H1 (cell line): ENCODE measurements around the gene KLF6. TPM values are rescaled to one million over a fixed set of nuclear protein-coding genes. Genes with fewer than 3 reads are reported as not detected.
A peak's percentile ranks its signal among the peaks of the same experiment; 100 is the strongest.

Experiments
- ATF2 ChIP-seq: IDR thresholded peaks from 2 replicates; pipeline ENCODE4 v1.6.1; 2012; ENCODE audit warnings: low read length, inconsistent platforms
- BCL11A ChIP-seq, 2 experiments: IDR thresholded peaks; one replicate each; pipeline ENCODE4 v1.6.1; 2011; ENCODE audit warnings: low read depth in 2 of 2, low read length in 2 of 2, mild to moderate bottlenecking in 2 of 2
- BRCA1 ChIP-seq: IDR thresholded peaks from 2 replicates; pipeline ENCODE4 v1.6.1; 2012; ENCODE audit warnings: low read depth, low read length, improper control_type of control experiment
- CEBPB ChIP-seq: IDR thresholded peaks from 2 replicates; pipeline ENCODE4 v1.6.1; 2012; ENCODE audit warnings: low read depth, low read length
- CREB1 ChIP-seq: IDR thresholded peaks from 2 replicates; pipeline ENCODE4 v1.6.1; 2012; ENCODE audit warnings: inconsistent platforms
- CTBP2 ChIP-seq: IDR thresholded peaks from 2 replicates; pipeline ENCODE4 v1.7.0; 2011; ENCODE audit warnings: borderline replicate concordance, mild to moderate bottlenecking, moderate library complexity, mixed read lengths, low read length; ENCODE audit not compliant: insufficient read depth, insufficient read length
- E2F6 ChIP-seq: IDR thresholded peaks from 2 replicates; pipeline ENCODE4 v1.6.1; 2012; ENCODE audit warnings: inconsistent platforms
- EP300 ChIP-seq, 2 experiments: IDR thresholded peaks; 1 replicate in 1 of 2; 2 replicates in 1 of 2; pipeline ENCODE4 v1.6.1; 2011 to 2012; ENCODE audit warnings: low read depth in 2 of 2, low read length in 2 of 2, mild to moderate bottlenecking in 2 of 2, borderline replicate concordance in 1 of 2, inconsistent platforms in 1 of 2, moderate library complexity in 1 of 2
- GABPA ChIP-seq: IDR thresholded peaks from 2 replicates; pipeline ENCODE4 v1.6.1; 2011; ENCODE audit warnings: mild to moderate bottlenecking, low read length, moderate library complexity, borderline replicate concordance; ENCODE audit not compliant: insufficient read depth
- HDAC6 ChIP-seq: IDR thresholded peaks from one replicate; pipeline ENCODE4 v1.7.1; 2012; ENCODE audit warnings: low read depth, mild to moderate bottlenecking, inconsistent platforms, low read length, moderate library complexity
- KDM4A ChIP-seq: IDR thresholded peaks from one replicate; pipeline ENCODE4 v1.7.1; 2012; ENCODE audit warnings: low read depth, mild to moderate bottlenecking, moderate library complexity, low read length, inconsistent platforms; ENCODE audit not compliant: severe bottlenecking
- POLR2A ChIP-seq, 2 experiments: IDR thresholded peaks; 1 replicate in 1 of 2; 2 replicates in 1 of 2; pipeline ENCODE4 v1.6.1; 2011; ENCODE audit warnings: low read depth in 2 of 2, low read length in 2 of 2, mild to moderate bottlenecking in 2 of 2; ENCODE audit errors: control extremely low read depth in 1 of 2
- RAD21 ChIP-seq, 2 experiments: IDR thresholded peaks in 1 of 2; conservative IDR thresholded peaks in 1 of 2; 2 replicates each; pipeline ENCODE4 v1.6.1; 2011; ENCODE audit warnings: low read depth in 2 of 2, low read length in 2 of 2, improper control_type of control experiment in 1 of 2, inconsistent platforms in 1 of 2, mild to moderate bottlenecking in 1 of 2, moderate library complexity in 1 of 2
- RBBP5 ChIP-seq: IDR thresholded peaks from 2 replicates; pipeline ENCODE4 v1.7.1; 2012; ENCODE audit warnings: low read depth, mild to moderate bottlenecking, inconsistent platforms, low read length, moderate library complexity, borderline replicate concordance
- RXRA ChIP-seq: IDR thresholded peaks from 2 replicates; pipeline ENCODE4 v1.6.1; 2011; ENCODE audit warnings: low read depth, mild to moderate bottlenecking, low read length, moderate library complexity; ENCODE audit not compliant: insufficient read depth
- SIX5 ChIP-seq: IDR thresholded peaks from 2 replicates; pipeline ENCODE4 v1.6.1; 2011; ENCODE audit warnings: mild to moderate bottlenecking, low read depth, low read length
- SP4 ChIP-seq: IDR thresholded peaks from 2 replicates; pipeline ENCODE4 v1.6.1; 2012; ENCODE audit warnings: low read length, inconsistent platforms
- TAF1 ChIP-seq: IDR thresholded peaks from 2 replicates; pipeline ENCODE4 v1.6.1; 2011; ENCODE audit warnings: mild to moderate bottlenecking, low read depth, low read length
- USF2 ChIP-seq: IDR thresholded peaks from 2 replicates; pipeline ENCODE4 v1.6.1; 2011; ENCODE audit warnings: low read length, improper control_type of control experiment
- ZNF274 ChIP-seq: IDR thresholded peaks from 2 replicates; pipeline ENCODE4 v1.7.0; 2012; ENCODE audit warnings: low read length, borderline replicate concordance; ENCODE audit errors: extremely low read depth
- polyA plus RNA-seq, 7 experiments: library from polyadenylated mRNA; depleted of rRNA in 3 of 7; stranded (reverse) in 5 of 7; unstranded in 2 of 7; fragments of >200 nt in 5 of 7; fragments of 200-250 nt in 2 of 7; gene quantifications; 1 replicate in 5 of 7; 2 replicates in 1 of 7; 4 replicates in 1 of 7; pipeline versions ENCODE4 v1.2.1 to v1.2.3, GENCODE V29; 2011 to 2013; ENCODE audit warnings: missing spikeins in 2 of 7, mixed read lengths in 2 of 7
- total RNA-seq: library from RNA; stranded (reverse); fragmentation: NEBNext Ultra II Directional; extraction: Animal tissue kit (Norgen Biotek cat#: 25700); gene quantifications from 2 replicates; pipeline ENCODE4 v1.2.1, GENCODE V29; 2021

Gene KLF6
- total and polyA plus RNA-seq, 2 of the 8 experiments (the other 6 are each of a cell fraction or from before 2014, with no cell fraction given), result 5.7 to 19.5 TPM

GRCh38 chr10:3829156-3830050 lies 44.4 kb upstream of the KLF6 start (continued):
- TF ChIP-seq CTBP2 (peak; percentile 57), BCL11A (IDR thresholded peaks at IDR 0.05; ENCODE audit: low read depth in 2 of 2, low read length in 2 of 2) (no peak), RBBP5 (no peak), TAF1 (no peak), GABPA (no peak), ZNF274 (no peak), SIX5 (no peak), POLR2A (IDR thresholded peaks at IDR 0.05; ENCODE audit: control extremely low read depth in 1 of 2, low read depth in 2 of 2, low read length in 2 of 2) (no peak), SP4 (no peak), BRCA1 (no peak), HDAC6 (no peak), CREB1 (no peak), EP300 (IDR thresholded peaks at IDR 0.05; ENCODE audit: borderline replicate concordance in 1 of 2, low read depth in 2 of 2, low read length in 2 of 2) (no peak), USF2 (no peak), RXRA (no peak), CEBPB (no peak), KDM4A (peak; percentile 25), E2F6 (no peak), RAD21 (IDR thresholded peaks at IDR 0.05 in 1 of 2, conservative IDR thresholded peaks at IDR 0.05 in 1 of 2; ENCODE audit: low read depth in 2 of 2, low read length in 2 of 2) (peak in 1 of 2 experiments; percentile 19; a peak in 1 of 4 replicates), ATF2 (no peak)
